Muscle layer of duodenum (tissue), 2 donors: ENCODE measurements around the gene INSL3.
A peak's percentile ranks its signal among the peaks of the same experiment; 100 is the strongest.

Source experiments
- H3K27ac ChIP-seq: one replicate; pipeline ENCODE4 v1.7.0; 2013; ENCODE audit warnings: mild to moderate bottlenecking, low read length
- H3K27me3 ChIP-seq: one replicate; pipeline ENCODE4 v1.7.0; 2013; ENCODE audit warnings: low read depth, mild to moderate bottlenecking, control low read depth, low read length
- H3K36me3 ChIP-seq, 2 donors: one replicate each; pipeline ENCODE4 v1.7.0; 2013; ENCODE audit warnings: low read length in 2 of 2, control low read depth in 1 of 2, mild to moderate bottlenecking in 1 of 2; ENCODE audit not compliant: insufficient read depth in 2 of 2, control insufficient read depth in 1 of 2
- H3K4me1 ChIP-seq, 2 donors: one replicate each; pipeline ENCODE4 v1.7.0; 2013; ENCODE audit warnings: low read length in 2 of 2, mild to moderate bottlenecking in 2 of 2, control low read depth in 1 of 2, moderate library complexity in 1 of 2; ENCODE audit not compliant: insufficient read depth in 2 of 2, control insufficient read depth in 1 of 2
- H3K4me3 ChIP-seq, 2 donors: one replicate each; pipeline ENCODE4 v1.7.0; 2013; ENCODE audit warnings: low read length in 2 of 2, low read depth in 1 of 2, mild to moderate bottlenecking in 1 of 2
- H3K9me3 ChIP-seq, 2 donors: one replicate each; pipeline ENCODE4 v1.7.0; 2013; ENCODE audit warnings: low read length in 2 of 2, control low read depth in 1 of 2, mild to moderate bottlenecking in 1 of 2; ENCODE audit not compliant: control insufficient read depth in 1 of 2
- donor health status: healthy.

The INSL3 gene

GRCh38 chr19:17843292-17843827 lies 22.0 kb upstream of the INSL3 start:
- no peaks in the 10 kb centered on the region for H3K9me3 ChIP-seq
- H3K27ac ChIP-seq: no peak overlapping the region
- peaks cover 0 to 15% of the 10 kb centered on the region in 2 donors for H3K4me1 ChIP-seq

DNA sequence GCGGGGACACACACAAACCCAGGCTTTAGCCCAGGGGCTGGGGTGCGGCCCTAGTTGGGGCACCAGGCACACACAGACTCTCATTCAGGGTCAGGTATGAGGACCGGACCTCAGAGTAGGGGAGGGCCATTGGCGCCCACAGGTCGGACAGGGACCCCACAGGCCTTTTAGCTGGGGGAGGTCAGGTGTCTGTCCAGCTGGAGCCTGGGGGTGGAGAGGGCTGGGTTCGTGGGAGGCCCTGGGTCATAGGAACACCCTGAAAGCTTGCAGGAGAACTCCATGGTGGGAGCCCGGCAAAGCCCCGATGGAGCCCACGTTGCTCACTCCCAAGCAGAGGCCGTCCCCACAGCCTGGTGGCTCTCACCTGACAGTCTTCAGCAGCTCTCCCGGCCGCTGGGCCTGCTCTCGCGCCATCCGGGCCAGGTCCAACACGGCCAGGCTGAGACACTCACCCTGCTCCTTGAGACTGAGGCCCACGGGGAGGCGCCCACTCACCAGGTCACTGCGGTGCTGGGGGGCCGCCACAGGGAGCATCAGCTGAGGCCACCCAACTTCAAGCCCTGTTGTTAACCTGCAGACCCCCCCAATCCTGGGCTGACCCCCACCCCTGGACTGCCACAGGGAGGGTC lies 21.5 kb upstream of the INSL3 start:
- no peaks in the 10 kb centered on the region for H3K36me3 ChIP-seq

More at GRCh38 chr19:17843292-17843827, 22.0 kb upstream of the INSL3 start:
- no peaks in the 10 kb centered on the region for H3K27me3 ChIP-seq
- H3K36me3 ChIP-seq: no peaks in the 10 kb centered on the region
- no peak overlapping the region for H3K4me3 ChIP-seq

DNA sequence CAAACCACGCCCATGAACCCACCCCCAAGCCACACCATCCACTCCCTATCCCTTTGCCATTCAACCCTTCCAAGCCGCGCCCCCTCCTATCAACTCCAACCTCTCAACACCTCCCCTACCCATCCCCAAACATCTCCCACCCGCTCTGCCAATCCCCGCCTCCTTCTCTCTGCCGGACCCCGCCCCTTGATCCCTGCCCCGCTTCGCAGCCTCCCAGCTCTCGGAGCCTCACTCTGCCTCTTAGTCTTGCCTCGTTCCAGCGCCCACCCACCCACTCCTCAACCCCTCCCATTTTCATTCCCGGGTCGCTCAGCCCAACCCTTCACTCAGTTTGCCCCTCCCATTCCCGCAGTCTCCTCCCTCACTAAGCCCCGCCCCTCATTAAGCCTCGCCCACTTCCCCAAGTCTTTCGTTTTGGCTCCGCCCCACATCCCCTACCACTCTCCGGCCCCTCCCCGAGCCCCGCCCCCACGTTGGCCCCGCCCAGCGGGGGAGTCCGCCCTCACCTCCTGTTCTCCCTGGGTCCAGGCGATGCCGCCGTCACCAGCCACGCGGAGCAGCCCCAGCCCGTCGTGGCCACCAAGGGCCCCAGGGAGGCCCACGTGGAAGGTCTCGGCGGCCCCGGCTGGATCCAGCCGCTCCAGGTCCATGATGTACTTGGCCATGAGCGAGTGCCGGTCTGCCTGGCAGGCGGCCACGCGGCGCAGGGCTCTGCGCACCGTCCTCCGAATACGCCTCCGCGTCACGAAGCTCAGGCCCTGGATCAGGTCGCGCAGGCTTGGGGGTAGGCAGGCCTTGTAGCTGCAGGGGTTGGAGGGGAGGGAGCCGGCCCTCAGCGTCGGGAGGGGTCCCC lies 20.7 kb upstream of the INSL3 start:
- Histone ChIP-seq H3K36me3 (no peaks in the 10 kb centered on the region), H3K9me3 (no peaks in the 10 kb centered on the region), H3K27ac (no peak overlapping the region), H3K4me1 (peaks cover 0 to 15% of the 10 kb centered on the region in 2 donors), H3K27me3 (no peaks in the 10 kb centered on the region), H3K4me3 (peak overlapping the region in 1 of 2 donors; percentile 40)

More for the DNA sequence above, 21.5 kb upstream of the INSL3 start:
- peak overlapping the region in 1 of 2 donors; percentile 37 for H3K4me3 ChIP-seq
- no peaks in the 10 kb centered on the region for H3K9me3 ChIP-seq
- H3K27ac ChIP-seq: no peak overlapping the region
- peaks cover 0 to 15% of the 10 kb centered on the region in 2 donors for H3K4me1 ChIP-seq
- H3K27me3 ChIP-seq: no peaks in the 10 kb centered on the region

- peaks cover 0 to 15% of the 10 kb centered on the region in 2 donors for H3K4me1 ChIP-seq
Observed at GRCh38 chr19:17841371-17841809, 20.1 kb upstream of the INSL3 start.

DNA sequence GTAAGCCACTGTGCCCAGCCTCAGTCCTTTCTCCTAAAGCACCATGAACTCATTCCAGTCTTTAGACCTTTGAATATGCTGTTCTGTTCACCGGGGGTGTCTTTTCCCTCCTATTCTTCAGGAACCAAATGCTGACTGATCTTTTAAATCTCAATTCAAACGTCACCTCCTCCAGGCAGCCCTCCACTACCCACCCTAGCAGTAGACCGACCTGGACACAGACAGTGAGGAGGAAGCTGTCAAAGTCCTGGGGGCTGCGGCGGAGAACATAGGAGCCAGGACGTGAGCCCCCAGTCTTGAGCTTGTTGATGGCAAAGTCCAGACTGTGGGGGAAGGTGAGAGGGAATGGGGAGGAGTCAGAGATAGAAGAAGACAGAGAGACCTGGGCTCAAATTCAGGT lies 18.7 kb upstream of the INSL3 start:
- H3K4me3 ChIP-seq: no peak overlapping the region
- H3K36me3 ChIP-seq: no peaks in the 10 kb centered on the region
- H3K27ac ChIP-seq: no peak overlapping the region
- H3K9me3 ChIP-seq: no peaks in the 10 kb centered on the region
- H3K4me1 ChIP-seq: peaks cover 0 to 15% of the 10 kb centered on the region in 2 donors
- no peaks in the 10 kb centered on the region for H3K27me3 ChIP-seq

More at GRCh38 chr19:17841371-17841809, 20.1 kb upstream of the INSL3 start:
- no peak overlapping the region for H3K27ac ChIP-seq
- H3K36me3 ChIP-seq: no peaks in the 10 kb centered on the region
- H3K27me3 ChIP-seq: no peaks in the 10 kb centered on the region
- H3K9me3 ChIP-seq: no peaks in the 10 kb centered on the region
- peak overlapping the region in 1 of 2 donors; percentile 40 for H3K4me3 ChIP-seq

GRCh38 chr19:17837972-17838371 lies 16.7 kb upstream of the INSL3 start:
- Histone ChIP-seq H3K27ac (no peak overlapping the region), H3K4me3 (no peak overlapping the region), H3K27me3 (no peaks in the 10 kb centered on the region), H3K9me3 (no peaks in the 10 kb centered on the region), H3K4me1 (peaks cover 0 to 15% of the 10 kb centered on the region in 2 donors), H3K36me3 (no peaks in the 10 kb centered on the region)

GRCh38 chr19:17836530-17836929 lies 15.2 kb upstream of the INSL3 start:
- no peak overlapping the region for H3K4me3 ChIP-seq
- no peaks in the 10 kb centered on the region for H3K27me3 ChIP-seq
- H3K27ac ChIP-seq: no peak overlapping the region
- H3K4me1 ChIP-seq: peaks cover 0 to 6% of the 10 kb centered on the region in 2 donors
- H3K36me3 ChIP-seq: no peaks in the 10 kb centered on the region
- no peaks in the 10 kb centered on the region for H3K9me3 ChIP-seq

DNA sequence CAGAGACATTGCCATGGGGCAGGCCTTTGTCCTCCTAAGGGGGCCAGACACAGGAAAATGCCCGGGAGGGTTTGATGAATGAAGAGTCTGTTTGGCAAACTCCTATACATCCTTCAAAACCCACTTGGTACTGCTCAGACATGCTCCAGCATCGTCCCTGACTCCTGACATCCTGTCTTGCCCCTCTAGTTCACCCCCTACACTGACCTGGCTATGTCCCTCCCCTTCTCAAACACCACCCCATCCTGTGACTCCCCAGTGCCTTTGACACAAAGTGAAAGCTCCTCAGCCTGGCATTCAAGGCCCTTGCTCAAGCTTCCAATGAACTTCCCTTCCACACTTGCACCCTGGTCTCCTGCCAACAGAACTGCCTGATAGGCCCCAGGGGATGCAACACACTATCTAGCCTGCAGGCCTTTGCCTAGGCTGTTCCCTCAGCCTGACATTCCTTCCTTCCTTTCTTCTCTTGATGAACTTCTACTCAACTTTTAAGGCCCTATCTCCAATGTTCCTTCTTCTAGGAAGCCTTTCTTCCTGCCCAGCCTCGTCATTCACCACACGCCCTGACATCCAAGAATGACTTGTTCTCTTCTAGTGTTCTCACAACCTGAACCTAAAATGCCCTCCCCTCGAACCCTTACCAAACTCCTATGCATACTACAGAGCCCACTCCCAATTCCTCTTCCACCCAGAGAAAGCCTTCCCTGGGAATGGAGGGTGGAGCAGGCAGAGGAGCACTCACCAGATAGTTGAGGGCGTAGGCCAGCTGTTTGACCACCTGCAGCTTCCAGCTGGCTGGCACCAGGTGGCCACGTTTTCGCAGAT lies 14.1 kb upstream of the INSL3 start:
- Histone ChIP-seq H3K4me3 (no peak overlapping the region), H3K4me1 (peaks cover 0 to 7% of the 10 kb centered on the region in 2 donors), H3K27me3 (no peaks in the 10 kb centered on the region), H3K9me3 (no peaks in the 10 kb centered on the region), H3K36me3 (no peaks in the 10 kb centered on the region), H3K27ac (no peak overlapping the region)

- H3K4me1 ChIP-seq: peaks cover 0 to 9% of the 10 kb centered on the region in 2 donors
- H3K36me3 ChIP-seq: no peaks in the 10 kb centered on the region
- H3K27me3 ChIP-seq: no peaks in the 10 kb centered on the region
- H3K9me3 ChIP-seq: no peaks in the 10 kb centered on the region
- H3K4me3 ChIP-seq: no peak overlapping the region
- H3K27ac ChIP-seq: no peak overlapping the region
Observed at GRCh38 chr19:17834350-17835181, 13.2 kb upstream of the INSL3 start.

DNA sequence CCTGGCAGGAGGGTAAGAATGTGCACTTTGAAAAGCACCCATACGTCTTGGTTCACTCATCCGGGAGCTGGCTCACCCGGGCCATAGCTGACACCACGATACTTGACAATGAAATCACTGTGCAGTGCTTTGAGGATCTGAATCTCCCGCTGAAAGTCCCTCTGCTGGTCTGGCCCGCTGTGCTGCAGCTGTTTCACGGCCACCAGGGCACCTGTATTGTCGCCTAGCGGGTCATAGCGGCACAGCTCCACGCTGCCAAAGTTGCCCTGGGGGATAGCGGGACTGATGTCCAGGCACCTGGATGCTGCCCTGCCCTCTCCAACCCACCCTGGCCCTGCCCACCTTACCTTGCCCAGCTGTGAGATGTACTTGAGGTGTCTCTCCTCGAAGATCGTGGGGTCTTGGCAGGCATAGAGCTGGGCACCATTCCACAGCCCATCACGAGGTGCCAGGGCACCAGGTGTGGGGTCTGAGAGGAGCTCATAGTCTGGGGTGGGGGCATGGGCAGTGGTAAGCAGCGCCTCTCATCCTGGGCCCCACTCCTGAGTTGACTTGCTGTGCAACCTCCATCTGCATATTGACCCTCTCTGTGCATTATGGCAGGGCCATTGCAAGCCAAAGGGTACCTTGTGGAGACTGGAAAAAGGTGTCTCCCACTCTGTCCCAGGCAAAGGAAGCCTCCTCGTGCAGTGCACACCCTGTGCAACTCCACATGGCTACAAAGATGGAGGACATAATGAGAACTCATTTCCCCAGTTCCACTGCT lies 11.3 kb upstream of the INSL3 start:
- no peak overlapping the region for H3K27ac ChIP-seq
- H3K36me3 ChIP-seq: no peaks in the 10 kb centered on the region
- no peaks in the 10 kb centered on the region for H3K9me3 ChIP-seq
- H3K4me3 ChIP-seq: no peak overlapping the region
- peaks cover 0 to 9% of the 10 kb centered on the region in 2 donors for H3K4me1 ChIP-seq
- H3K27me3 ChIP-seq: no peaks in the 10 kb centered on the region
